GM10847 (cell line): ENCODE measurements around the gene MAPKAP1.

Experiments used
- POLR2A ChIP-seq: IDR thresholded peaks from 2 replicates; pipeline ENCODE4 v1.6.1; 2011; ENCODE audit not compliant: insufficient read length; ENCODE audit errors: extremely low read depth

The MAPKAP1 gene

DNA sequence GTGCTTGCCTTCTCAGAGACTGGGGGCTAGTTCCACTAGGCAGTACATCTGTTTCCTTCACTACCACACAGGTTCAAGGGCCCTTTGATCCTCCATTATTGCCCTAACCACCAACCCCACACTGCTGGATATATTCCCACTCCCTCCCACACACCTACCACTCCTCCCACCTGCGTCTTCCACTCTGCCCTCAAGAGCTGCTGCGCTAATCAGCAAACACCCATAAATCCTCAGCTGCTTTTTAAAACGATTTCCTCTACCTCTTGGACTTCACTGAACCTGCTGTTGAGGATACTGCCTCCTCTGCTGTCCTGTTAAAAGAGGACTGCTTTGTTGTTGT lies 120.9 kb downstream of the MAPKAP1 start:
- TF ChIP-seq POLR2A = no peak

DNA sequence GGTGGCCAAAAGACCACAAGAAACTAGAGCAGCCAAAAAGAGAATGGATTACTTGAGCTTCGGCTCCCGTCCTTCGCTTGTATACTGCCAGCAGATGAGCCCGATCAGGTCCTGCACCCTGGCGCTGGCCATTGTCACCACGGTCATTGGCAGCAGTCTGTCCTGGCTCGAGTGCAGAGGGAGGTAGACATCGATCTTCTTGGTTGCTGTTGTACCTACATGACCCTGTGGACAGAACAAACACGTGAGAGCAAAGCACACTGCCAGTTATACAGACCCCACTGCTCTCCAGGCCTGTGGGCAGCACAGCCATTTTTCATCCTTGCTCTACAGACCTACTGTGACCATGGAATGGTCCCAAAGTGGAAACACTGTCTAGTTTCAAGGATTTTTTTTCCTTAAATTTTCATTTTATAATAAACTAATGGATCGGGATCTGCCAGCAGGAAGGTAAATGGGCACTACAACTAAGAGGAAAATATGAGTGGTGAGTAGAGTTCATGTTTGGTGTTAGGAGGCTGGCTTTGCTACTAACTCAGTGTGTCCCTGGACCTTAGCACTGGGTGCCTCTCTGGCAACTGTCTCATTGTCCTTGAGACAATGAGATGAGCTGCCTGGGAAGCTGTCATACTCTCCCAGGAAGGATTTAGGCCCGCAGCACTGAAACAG lies 121.4 kb downstream of the MAPKAP1 start:
- TF ChIP-seq POLR2A = no peak

DNA sequence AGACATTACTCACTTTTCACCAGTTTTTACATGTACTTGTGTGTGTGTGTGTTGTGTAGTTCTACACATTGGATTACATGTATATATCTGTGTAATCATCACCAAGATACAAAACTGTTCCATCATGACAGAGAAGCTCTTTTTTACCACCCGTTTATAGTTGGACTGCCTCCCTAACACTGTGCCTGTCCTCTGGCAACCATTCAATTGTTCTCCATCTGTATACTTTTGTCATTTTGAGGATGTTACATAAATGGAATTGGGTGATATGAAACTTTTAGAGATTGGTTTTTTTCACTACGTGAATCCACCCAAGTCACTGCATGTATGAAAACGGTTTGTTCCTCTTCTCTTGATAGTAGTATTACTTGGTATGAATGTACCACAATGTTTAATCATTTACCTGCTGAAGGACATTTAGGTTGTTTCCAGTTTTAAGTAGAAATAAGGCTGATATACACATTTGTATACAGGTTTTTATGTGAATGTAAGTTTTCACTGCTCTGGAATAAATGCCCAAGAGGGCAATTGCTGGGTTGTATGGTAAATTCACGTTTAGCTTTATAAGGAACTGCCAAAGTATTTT lies 126.2 kb downstream of the MAPKAP1 start:
- TF ChIP-seq POLR2A = no peak

DNA sequence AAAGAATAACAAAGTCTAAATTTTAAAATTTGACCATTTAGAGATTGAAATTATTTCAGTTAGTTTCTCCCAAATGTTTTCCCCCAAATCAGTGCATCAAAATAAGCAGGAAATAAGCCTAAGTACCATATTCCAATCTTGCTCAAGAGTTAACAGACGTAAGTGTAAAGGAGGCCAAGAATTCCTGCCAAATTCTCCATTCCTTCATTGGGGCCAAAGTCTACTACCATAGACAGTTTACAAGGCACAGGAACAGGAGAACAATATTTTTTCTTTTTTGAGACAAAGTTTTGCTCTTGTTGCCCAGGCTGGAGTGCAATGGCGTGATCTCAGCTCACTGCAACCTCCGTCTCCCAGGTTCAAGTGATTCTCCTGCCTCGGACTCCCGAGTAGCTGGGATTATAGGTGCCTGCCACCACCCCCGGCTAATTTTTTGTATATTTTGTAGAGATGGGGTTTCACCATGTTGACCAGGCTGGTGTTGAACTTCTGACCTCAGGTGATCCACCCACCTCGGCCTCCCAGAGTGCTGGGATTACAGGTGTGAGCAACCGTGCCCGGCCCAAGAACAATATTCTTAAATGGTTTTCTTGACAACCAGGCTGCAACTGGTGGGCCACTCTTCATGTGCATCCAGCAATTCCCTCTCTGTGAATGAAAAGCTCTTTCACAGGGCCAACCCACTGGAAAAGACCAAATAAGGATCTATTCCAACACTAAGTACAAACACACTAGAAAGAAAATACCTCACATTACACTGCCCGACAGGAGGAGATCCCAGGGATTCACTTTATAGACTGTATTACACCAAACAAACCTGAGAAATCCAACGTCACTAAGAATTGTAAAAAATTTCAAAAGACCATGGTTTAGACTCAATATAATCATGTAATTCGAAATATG lies 127.7 kb downstream of the MAPKAP1 start:
- no peak for TF ChIP-seq POLR2A

DNA sequence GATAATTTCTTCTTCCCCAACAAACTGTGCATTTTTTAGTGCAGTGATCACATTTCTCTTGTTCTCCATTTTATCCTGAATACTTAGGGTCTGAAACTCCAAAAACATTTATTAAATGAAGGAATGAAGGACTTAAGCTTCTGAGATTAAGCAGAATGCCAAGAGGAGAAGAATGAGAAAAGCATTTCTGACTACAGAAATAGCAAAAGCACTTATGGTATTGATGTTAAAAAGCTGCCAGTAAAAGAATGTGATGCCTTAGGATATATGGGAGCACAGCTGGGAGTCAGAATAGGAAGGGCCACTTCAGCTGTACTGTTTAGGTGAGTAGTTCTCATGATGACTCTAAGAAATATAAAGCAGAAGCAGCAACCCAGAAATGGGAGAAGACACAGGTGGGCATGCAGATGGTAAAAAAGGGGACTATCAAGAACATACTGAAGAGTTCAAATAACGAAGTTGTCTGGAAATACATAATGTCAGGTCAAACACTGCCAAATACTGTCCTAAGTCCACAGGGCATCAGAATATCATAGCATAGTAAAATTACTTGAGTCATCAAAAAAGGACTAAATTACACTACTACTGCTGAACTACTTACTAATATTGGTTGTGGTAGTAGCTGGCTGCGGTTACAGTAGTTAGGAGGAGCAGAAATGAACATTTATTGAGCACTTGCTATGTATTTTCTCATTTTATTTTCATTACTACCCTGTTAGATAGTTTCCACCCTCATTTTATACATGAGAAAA lies 132.7 kb downstream of the MAPKAP1 start:
- no peak for TF ChIP-seq POLR2A

DNA sequence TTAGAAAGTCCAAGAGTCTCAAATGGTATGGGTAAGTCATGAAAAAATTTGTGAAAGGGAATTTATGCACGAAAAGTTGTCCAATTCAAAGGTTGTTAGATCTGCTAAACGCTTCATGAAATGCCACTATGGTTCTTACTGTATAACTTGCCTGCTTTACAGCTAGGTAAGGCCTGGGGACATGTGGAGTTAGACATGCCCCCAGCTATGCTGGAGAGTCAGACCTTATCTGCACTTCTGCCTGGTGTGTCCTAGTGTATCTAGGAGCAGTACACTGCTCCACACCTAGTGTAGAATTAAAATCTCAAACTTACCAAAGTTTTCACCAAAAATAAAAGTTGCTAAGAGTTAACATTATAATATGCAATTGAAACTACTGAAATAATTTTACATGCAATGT lies 136.8 kb downstream of the MAPKAP1 start:
- no peak for TF ChIP-seq POLR2A

DNA sequence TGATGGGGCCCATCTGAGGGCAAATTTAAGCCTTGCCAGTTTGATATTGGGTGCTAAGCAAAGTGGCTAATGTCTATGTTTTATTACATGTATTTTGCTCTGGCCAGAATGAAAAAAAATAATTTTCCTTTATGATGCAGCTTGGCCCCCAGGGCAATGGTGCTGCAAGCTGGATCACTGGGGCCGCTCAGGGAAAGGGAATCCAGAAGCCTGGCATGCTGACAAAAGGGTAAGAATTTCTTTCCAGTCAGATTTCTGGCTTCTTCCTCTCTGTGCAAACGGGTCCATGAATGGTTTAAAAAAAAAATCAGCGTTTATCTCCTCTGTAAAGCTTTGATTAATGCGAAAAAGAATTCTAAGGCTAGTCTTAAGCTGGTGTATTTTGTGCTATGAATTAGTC lies 138.4 kb downstream of the MAPKAP1 start:
- TF ChIP-seq POLR2A = no peak

DNA sequence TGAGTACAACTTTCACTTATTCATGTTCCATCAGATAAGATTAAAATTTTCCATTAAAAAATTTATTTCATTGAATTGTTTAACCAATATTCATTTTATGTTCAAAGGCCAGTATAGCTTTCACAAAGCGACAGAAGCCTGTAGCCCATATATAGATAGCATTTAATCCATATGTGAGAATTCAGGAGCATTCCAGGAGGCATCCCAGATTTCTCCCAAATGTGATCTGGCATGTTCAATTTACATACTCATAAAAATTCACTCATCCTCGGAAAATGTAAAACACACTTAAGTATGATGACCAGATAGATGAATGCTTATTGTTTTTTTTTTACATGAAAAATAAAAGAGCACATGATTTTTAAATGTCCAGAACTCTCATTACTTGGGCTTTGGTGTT lies 141.9 kb downstream of the MAPKAP1 start:
- TF ChIP-seq POLR2A = no peak

DNA sequence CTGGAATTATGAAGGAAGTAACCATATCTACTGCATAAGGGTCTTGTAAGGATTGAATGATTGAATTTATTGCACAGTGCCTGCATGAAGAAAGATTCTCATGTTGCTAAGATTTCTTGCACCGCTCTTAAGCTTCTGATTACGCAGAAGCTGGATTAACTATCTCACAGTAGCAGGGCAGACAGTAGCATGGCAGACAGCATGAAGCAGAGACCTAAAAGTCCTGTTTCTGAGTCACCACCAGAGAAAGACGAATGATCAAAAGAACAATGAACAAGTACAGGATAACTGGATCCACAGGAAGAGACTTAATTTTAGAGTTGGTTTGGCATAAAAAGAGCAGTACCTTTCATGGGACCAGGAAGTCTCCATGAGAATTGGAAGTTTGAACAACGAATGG lies 142.4 kb downstream of the MAPKAP1 start:
- TF ChIP-seq POLR2A = no peak

DNA sequence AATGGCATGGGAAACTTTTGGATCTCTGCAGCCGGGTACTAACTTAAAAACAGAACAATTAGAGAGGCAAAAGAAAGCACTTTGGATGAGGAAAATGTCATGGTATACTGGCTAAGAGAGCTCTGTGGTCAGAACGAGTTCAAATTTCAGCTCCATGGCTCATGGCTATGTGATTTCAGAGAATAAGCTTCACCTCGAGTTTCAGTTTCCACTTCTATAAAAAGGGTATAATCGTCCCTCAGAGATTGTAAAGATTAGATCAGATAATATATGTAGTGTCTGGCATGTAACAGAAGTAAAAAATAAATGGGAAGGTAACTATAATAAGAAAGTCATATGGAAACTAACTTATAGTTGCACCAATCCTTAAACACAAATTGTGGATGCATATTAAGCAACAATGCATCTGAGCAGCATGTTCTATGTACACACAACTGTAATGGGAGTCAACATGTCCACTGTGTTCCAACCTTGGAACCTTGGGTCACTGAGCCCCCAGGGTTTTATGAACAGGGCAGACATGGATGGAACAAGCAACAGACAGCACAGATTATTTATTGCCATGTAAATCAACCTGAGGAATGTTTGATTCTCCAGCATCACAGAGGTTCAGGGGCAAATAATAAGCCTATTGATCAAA lies 145.4 kb downstream of the MAPKAP1 start:
- TF ChIP-seq POLR2A = no peak

DNA sequence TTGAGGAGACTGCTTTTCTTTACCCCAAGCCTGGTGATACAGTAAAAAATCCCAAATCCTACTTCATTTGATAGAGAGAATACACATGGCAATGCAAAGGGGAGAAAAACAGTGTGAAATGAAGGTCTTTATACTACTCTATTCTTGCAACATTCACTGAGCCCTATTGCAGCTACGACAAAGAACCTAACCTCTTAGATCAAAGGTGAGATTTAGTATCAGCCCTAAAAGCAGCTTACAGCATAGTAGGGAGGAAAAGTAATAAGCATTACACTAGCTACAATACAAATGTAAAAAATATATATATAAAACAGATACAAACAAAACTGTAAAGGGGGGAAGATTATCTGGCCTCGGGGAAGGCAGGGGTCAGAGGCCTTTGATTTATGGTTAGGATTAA lies 147.1 kb downstream of the MAPKAP1 start:
- no peak for TF ChIP-seq POLR2A

DNA sequence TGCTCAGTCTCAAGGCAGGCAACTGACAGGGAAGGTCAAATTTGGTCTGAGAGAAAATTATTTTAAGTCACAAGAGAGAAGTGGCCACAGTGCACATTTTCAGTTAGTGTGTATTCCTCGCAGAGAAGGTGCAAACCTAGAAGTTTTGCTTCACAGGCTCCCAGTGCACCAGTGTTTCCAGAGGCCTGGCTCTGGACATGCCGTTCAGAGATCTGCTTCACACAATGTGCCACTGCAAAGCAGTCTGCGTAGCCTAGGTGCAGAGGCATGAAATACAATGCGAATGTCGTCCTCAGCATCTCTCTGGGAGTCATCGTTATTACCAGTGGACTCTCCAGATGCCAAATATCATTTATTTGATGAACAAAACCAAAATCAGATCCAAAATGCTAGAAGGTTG lies 147.8 kb downstream of the MAPKAP1 start:
- no peak for TF ChIP-seq POLR2A

DNA sequence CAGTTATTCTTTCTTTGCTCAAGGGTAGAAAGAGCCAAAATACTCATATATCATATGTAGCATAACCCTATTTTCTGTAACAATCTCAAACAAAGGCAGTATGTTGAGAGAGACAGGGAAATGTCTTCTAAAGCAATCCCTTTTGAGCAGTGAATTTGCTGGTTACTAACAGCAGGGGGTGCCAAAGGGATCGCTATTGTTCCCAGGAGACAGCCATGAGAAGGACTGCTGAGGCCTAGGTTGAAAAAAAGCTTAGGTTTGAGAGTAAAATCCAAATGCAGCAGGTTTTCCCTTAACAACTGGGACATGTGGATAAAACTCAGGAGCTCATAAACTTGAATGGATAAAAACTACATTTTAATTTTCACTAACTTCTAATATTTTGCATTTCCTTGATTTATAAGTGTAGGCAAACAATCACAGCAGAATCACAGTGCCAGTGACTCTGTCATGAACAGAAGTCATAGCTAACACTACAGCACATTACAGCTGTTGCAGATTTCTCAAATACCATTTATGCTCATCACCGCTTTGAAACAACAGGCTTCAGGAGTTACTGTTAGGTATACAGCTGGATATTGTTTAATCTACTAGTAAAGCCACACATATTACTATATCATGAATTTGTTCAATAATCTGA lies 148.4 kb downstream of the MAPKAP1 start:
- TF ChIP-seq POLR2A = no peak

DNA sequence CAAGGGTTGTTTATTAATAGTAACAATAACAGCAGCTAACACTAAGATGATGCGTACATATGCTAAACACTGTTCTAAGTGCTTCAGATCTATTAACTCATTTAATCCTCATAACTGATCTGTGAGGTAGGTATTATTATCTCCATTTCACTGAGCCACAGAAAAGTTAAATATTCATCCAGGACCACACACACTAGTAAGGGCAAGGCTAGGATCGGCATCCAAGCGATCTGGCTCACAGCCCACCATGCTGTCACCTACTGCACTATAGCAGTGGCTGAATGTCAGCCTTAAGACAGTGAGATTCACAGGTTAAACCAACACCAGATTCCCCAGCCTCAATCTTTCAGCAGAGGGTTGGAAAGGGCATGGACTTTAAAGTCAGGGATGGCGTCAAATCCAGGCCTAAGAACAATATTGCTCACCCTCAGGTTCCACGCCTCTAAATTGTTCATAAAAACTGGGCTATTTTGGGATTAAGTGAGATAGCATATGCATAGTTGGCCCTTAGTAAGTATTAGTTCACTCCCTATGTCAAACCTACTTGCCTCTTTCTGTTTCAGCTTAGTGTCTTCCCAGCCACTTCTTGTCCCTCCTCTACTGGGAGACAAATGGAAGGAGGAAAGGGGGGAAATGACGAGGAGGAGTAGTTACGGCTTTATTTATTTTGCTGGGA lies 150.8 kb downstream of the MAPKAP1 start:
- TF ChIP-seq POLR2A = no peak
